Bronchial epithelial cell (primary cell): ENCODE measurements around the gene RASGEF1B. TPM values are rescaled to one million over a fixed set of nuclear protein-coding genes. Genes with fewer than 3 reads are reported as not detected.

Experiments
- DNase-seq: peaks from one replicate; pipeline ENCODE4 v3.0.0-alpha.2; 2010; ENCODE audit warnings: low read depth
- FAIRE-seq: peaks from 2 replicates; lab custom pipeline; 2011; peaks lifted over from hg19 to GRCh38; lab: Jason Lieb, UNC
- H3K27me3 ChIP-seq: 2 replicates; pipeline ENCODE4 v1.5.1; 2011; ENCODE audit warnings: low read length; ENCODE audit not compliant: control insufficient read depth, insufficient read depth
- H3K36me3 ChIP-seq: 2 replicates; pipeline ENCODE4 v1.5.1; 2011; ENCODE audit warnings: low read length; ENCODE audit not compliant: control insufficient read depth, insufficient read depth
- H3K4me3 ChIP-seq: 2 replicates; pipeline ENCODE4 v1.5.1; 2011; ENCODE audit warnings: mild to moderate bottlenecking, low read depth, low read length, control low read depth
- CTCF ChIP-seq: IDR thresholded peaks from 2 replicates; pipeline ENCODE4 v1.5.1; 2011; ENCODE audit warnings: mild to moderate bottlenecking, moderate library complexity, low read length, control low read depth, inconsistent platforms; ENCODE audit not compliant: insufficient read depth, severe bottlenecking
- total RNA-seq: library from RNA; depleted of rRNA; stranded (reverse); fragments of >200 nt; gene quantifications from 2 replicates; pipeline ENCODE4 v1.2.1, GENCODE V29; 2014

Gene RASGEF1B
- total RNA-seq, 1 donor from 2014 or later: 2.6 TPM

- no peaks in the 10 kb centered on the region for H3K36me3 ChIP-seq
- H3K4me3 ChIP-seq: no peak overlapping the region
- FAIRE-seq (no peak), DNase-seq (no peak)
- no peak for TF ChIP-seq CTCF
- peaks cover 1% of the 10 kb centered on the region for H3K27me3 ChIP-seq
These were observed 72.2 kb downstream of the RASGEF1B start for GRCh38 chr4:81399306-81400086.

DNA sequence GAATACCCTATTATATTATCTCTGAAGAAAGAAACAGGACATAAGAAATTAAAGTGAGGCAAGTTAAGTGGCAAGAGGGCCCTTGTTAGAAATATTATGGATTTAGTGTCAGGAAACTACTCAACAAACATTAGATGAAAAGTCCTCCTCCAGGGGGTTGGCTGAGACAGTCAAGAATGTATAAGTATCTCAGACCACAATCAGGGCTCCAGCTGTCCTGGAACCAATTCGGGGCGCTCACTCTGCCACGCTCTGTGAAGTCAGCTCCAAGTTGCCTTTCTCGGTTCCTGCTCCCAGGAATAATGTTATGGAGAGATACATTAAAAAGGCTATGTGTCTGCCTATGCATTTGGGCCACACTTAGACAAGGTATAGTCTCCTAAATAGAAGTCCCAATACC, 73.3 kb downstream of the RASGEF1B start:
- Histone ChIP-seq H3K36me3 (no peaks in the 10 kb centered on the region), H3K4me3 (no peak overlapping the region), H3K27me3 (peaks cover 1% of the 10 kb centered on the region)
- FAIRE-seq: no peak
- TF ChIP-seq CTCF: no peak
- DNase-seq: no peak

- Histone ChIP-seq H3K36me3 (no peaks in the 10 kb centered on the region), H3K4me3 (no peak overlapping the region), H3K27me3 (peaks cover 1% of the 10 kb centered on the region)
- TF ChIP-seq CTCF: no peak
- DNase-seq (no peak), FAIRE-seq (no peak)
These were observed 74.1 kb downstream of the RASGEF1B start for GRCh38 chr4:81397635-81398034.

GRCh38 chr4:81395239-81395638, 76.5 kb downstream of the RASGEF1B start:
- Histone ChIP-seq H3K4me3 (no peak overlapping the region), H3K36me3 (no peaks in the 10 kb centered on the region), H3K27me3 (no peaks in the 10 kb centered on the region)
- FAIRE-seq (no peak), DNase-seq (no peak)
- no peak for TF ChIP-seq CTCF

DNA sequence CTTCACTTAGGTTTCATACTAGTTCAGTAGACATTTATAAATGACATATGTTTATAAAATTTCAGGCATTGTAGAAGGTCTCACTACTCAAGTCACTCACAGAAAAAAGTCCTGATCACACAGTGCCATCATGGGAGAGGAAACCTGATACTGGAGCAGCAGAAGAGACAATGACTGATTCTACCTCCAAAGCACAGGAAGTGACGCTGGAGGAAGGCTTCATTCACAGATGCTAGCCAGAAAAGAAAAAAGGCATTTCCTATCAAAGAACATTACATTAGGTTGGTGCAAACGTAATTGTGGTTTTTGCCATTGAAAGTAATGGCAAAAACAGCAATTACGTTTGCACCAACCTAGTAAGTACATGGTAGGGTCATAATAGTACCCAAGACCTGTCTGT, 79.5 kb downstream of the RASGEF1B start:
- DNase-seq (no peak), FAIRE-seq (no peak)
- no peaks in the 10 kb centered on the region for H3K27me3 ChIP-seq
- no peak overlapping the region for H3K4me3 ChIP-seq
- TF ChIP-seq CTCF: no peak
- no peaks in the 10 kb centered on the region for H3K36me3 ChIP-seq

DNA sequence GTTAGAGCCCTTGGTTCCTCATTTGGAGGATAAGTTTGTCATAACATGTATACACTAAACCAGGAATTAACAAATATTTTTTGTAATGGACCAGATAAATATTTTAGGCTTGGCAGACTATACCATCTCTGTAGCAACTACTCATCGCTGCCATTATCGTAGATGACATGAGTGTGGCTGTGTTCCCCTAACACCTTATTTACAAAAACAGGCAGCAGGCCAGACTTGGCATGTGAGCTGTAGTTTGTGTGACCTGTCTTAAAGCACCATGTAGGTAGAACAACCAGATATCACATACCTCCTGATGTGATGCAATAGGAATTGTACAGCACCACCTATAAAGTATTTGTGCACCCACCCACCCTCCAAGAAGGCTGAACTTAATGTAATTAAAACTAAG, 82.0 kb downstream of the RASGEF1B start:
- no peak for TF ChIP-seq CTCF
- H3K4me3 ChIP-seq: no peak overlapping the region
- no peaks in the 10 kb centered on the region for H3K27me3 ChIP-seq
- no peaks in the 10 kb centered on the region for H3K36me3 ChIP-seq
- FAIRE-seq: no peak
- DNase-seq: no peak
